Stimulated activated CD4-positive, alpha-beta T cell treated with anti-CD3 and anti-CD28 coated beads, Interleukin-2, amount 100 ng/mL, for 48 hours (primary cell): ENCODE data around the gene GPR152.
"Not testable (repeated sequence)": the region's sequence is repeated elsewhere in the genome, so short reads cannot be mapped to it uniquely, and the experiment has no call there.

Experiments used
- DNase-seq, 2 donors: peaks; one replicate each; pipeline ENCODE4 v3.0.0-alpha.2; 2020

GPR152 gene

DNA sequence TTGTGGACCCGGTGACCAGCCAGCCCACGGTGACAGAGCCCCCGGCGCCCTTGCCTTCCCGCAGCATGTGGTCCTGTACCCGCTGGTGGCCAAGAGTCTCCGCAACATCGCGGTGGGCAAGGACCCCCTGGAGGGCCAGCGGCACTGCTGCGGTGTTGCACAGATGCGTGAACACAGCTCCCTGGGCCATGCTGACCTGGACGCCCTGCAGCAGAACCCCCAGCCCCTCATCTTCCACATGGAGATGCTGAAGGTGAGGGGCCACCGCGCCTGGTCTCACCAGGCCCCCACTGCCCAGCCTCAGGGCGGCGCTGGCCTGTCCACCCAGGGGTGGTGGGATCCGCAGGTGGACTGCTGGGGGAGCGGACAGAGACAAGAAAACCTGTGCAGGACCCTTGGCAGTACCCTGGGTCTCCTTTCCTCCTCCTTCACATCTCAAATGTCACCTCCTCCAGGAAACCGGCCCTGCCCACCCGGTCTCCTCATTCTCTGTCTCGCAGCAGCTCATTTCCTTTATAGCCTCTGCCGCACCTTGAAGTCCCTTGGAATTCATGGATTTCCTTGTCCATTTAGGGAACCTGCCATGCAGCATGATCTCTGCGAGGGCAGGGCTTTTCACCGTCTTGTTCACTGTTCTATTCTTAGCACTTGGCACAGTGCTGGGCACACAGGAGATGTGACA lies 36.8 kb upstream of the GPR152 start:
- no peak for DNase-seq

DNA sequence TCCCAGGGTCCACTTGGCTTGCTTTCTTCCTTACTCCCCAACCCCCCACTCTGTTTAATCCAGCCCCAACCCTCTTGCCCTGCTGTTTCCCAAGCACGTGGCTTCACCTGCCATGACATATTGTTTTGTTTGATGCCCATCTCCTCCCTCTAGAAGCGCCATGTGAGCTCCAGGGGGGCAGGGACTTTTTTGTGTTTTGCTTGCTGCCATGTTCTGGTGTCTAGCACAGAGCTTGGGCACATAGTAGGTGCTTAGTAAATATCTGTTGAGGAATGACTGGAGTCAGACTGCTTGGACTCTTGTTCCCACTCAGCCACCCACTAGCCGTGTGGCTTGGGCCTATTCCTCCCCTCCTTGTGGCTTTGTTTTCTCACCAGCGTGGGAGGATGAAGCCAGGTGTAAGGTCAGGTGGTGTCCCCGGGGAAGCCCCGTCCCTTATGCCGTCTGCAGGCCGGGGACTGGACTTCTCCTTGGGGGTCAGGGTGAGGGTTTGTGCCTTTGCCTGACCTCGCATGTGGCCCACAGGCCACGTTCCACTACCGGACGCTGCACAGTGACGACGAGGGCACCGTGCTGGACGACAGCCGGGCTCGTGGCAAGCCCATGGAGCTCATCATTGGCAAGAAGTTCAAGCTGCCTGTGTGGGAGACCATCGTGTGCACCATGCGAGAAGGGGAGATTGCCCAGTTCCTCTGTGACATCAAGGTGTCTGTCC lies 34.1 kb upstream of the GPR152 start:
- DNase-seq, result peak; percentile 42 to 45

DNA sequence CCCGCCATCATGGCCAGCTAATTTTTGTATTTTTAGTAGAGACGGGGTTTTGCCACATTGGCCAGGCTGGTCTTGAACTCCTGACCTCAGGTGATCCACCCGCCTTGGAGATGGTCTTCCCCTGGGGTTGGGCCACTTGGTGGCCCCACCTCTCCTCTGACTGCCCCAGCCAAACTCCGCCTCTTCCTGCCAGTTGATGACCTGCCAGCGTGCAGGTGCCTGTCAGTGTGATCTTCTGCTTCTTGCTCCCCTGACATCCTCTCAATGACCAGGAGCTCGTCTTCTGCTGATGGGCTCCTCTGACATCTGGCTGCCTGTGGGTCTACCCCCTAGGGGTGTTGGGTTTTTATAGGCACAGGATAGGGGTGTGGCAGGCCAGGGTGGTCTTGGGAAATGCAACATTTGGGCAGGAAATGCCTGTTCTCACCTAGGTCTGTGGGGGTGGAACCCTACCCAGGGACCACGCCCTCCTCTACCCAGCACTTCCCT lies 33.4 kb upstream of the GPR152 start:
- peak; percentile 46 to 58 for DNase-seq

DNA sequence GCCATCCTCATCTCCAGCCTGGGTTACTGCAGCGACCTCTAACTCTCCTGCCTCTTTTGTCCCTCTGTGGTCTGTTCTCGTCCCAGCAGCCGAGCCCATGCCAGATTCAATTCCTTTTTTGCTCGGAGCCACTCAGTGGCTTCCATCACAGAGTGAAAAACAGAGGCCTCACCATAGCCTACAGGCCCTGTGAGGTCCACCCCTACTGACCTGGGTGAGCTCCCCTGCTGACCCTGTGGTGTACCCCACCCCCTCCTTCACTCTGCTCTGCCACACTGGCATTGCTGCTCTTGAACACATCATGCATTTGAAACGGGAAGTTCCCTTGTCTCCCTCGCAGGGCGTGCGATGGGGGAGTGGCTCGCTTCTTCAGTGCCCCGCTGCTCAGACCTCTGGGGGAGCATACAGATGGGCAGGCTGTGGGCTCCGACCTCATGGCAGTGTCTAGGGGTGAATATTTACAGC lies 32.4 kb upstream of the GPR152 start:
- DNase-seq, result peak; percentile 61 to 64

DNA sequence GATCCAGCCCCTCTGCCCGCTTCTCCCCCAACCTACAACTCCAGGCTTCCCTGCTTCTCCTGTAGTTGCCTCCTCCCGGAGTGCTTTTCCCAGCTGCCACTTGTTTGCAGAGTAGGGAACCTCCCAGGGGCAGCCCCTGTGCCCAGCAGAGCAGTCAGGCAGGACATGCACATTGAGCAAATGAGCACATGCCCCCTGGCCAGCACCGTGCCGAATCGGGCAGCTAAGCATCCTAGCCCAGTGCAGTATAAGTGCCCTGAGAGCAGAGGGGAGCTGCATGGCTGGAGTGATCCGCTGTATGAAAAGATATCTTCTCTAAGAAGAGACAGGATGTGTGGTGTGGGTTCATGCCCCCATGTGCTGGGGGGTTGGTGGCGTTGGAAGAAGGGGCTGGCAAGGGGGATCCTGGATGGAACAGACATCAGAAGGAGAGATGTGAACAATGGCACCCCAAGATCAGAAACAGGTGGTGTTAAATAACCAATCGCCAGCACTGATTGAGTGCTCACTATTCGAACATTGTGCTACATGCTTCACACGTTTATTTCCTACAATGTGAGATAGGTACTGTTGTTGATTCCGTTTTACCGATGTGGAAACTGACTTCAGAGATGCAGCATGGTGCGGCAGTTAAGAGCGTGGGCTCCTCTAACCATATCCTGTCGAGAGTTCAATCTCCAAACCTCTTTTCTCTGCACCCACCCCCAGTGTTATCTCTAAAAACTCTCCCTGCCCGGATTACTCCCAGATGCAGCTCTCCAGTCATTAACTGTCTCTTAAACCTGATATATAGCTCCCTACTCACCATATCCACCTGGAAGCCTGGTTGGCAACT lies 31.5 kb upstream of the GPR152 start:
- peak; percentile 27 to 30 for DNase-seq

DNA sequence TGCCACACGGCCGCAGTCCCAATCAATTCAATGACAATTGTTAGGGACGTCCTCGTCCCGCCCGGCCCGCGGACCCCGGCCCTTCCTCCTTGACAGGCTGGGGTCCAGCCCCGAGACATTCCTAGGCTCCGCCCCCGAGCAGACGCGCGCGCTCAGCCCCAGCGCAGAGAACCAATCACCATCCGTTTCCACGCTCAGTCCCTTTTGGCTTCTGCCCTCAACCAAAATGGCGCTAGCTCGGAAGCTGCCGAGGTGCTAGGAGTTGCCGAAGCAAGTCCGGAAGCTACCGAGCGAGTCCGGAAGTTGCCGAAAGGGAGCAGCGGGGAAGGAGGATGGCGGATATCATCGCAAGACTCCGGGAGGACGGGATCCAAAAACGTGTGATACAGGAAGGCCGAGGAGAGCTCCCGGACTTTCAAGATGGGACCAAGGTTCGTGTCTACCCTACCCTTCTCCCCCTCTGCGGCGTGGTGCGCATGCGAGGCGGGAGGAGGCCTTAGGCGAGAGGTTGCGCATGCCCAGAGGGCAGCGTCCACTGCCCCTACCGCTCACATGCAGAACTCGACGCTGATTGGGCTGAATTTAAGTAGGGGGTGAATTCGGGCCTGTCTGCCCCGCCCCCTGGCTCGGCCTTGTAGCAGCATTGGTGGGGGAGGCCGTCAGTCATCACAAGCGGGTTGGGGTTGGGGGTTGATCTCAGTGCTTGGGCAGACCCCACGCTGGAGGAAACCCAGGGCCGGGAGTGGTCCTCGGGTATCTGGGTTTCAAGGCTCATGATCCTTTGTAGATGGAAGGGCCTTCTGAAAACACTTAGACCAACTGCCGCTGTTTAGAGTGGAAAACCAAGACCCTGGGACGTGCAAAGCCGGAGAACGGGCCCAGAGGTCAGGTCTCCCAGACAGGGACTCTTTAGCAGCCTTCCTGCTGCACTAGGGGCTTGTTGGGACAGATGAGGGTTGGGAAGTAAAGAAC lies 30.6 kb upstream of the GPR152 start, which contains the start of gene AIP:
Gene AIP, plus strand, starts transcription at position 200 of the 972 bp plus-strand sequence. Its CDS starts 133 bp downstream, at position 333.
- DNase-seq, result peak; percentile 93 to 96

DNA sequence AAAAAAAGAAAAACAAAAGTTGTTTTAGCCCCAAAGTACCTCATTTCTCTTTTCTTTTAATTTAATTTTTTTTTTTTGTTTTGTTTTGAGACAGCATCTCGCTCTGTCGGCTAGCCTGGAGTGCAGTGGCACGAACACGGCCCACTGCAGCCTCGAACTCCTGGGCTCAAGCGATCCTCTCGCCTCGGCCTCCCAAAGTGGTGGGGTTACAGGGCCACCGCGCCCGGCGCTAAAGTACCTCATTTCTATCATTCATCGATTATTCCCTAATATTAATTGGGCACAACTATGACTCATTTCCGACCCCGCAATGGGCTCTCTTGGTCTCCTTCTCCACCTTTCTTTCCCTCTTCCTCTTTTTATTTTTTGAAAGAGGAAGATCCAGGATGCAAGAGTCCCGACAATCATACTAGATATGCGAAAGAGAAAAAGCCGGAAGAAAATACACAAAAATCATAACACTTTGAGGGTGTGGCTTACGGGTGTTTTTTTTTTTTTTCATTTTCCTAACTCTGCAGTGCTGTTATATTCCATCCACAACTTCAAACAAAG lies 29.8 kb upstream of the GPR152 start:
- no peak for DNase-seq

DNA sequence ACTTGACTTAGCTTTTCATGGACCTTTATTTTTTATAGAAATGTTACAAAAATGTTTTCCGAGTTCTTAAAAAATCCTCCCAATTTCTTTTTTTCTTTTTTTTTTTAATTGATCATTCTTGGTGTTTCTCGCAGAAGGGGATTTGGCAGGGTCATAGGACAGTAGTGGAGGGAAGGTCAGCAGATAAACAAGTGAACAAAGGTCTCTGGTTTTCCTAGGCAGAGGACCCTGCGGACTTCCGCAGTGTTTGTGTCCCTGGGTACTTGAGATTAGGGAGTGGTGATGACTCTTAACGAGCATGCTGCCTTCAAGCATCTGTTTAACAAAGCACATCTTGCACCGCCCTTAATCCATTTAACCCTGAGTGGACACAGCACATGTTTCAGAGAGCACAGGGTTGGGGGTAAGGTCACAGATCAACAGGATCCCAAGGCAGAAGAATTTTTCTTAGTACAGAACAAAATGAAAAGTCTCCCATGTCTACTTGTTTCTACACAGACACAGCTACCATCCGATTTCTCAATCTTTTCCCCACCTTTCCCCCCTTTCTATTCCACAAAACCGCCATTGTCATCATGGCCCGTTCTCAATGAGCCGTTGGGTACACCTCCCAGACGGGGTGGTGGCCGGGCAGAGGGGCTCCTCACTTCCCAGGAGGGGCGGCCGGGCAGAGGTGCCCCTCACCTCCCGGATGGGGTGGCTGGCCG lies 25.0 kb upstream of the GPR152 start:
- not testable (repeated sequence) for DNase-seq

DNA sequence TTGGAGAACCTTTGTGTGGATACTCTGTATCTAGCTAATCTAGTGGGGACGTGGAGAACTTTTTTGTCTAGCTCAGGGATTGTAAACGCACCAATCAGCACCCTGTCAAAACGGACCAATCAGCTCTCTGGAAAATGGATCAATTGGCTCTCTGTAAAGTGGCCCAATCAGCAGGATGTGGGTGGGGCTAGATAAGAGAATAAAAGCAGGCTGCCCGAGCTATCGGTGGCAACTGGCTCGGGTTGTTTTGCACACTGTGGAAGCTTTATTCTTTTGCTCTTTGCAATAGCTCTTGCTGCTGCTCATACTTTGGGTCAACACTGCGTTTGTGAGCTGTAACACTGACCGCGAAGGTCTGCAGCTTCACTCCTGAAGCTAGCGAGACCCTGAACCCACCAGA lies 24.2 kb upstream of the GPR152 start:
- DNase-seq, result not testable (repeated sequence)

DNA sequence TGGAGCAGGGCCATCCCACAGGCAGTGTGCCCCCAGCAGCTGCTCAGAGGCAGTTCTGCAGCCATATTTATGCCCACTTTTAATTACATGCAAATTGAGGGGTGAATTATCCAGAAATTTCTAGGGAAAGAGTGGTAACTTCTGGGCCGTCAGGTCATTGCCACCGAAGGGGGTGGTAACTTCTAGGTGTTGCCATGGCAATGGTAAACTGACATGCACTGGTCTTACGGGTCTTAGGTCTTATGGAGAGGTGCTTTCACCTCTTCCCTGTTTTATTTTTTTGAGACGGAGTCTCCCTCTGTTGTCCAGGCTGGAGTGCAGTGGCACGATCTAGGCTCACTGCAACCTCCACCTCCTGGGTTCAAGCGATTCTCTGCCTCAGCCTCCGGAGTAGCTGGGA lies 20.4 kb upstream of the GPR152 start:
- DNase-seq, result no peak

DNA sequence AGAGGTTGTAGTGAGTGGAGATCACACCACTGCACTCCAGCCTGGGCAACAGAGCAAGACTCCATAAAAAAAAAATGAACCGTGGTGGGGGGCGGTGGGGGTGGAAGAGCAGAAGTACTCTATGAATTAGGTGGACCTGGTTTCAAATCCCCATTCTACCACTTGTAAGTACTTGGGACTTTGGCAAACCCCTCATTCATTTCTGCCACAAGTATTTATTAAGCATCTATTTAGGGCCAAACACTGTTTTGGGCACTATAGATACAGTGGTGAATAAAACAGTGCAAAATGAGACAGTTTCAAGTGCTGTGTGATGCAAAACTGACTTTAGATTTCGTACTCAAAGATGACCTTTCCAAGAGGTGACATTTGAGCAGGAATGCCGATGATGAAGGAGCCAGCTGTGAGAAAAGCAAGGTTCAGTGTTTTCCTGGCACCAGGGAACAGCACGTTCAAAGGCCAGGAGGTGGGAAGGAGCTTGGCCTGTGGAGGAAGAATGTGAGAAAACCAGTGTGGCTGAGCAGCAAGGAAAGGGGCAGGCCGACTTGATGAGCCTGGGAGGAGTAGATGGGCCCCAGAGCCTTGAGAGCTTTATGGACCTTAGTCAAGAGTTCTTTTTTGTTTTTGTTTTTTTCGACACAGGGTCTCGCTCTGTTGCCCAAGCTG lies 17.9 kb upstream of the GPR152 start:
- no peak for DNase-seq

DNA sequence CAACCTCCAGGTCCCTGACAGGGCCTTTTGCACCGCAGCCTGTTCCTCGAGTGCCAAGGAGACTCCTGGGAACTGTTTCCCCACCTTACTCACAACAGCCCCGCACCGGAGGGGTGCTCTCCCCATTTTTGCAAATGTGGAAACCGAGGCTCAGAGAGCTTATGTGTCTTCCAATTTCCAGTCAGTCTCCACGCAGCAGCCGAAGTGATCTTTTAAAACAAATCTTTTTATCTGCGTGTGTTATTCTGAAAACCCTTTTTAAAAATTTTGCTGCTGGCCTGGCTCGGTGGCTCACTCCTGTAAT lies 16.9 kb upstream of the GPR152 start:
- DNase-seq, result no peak

DNA sequence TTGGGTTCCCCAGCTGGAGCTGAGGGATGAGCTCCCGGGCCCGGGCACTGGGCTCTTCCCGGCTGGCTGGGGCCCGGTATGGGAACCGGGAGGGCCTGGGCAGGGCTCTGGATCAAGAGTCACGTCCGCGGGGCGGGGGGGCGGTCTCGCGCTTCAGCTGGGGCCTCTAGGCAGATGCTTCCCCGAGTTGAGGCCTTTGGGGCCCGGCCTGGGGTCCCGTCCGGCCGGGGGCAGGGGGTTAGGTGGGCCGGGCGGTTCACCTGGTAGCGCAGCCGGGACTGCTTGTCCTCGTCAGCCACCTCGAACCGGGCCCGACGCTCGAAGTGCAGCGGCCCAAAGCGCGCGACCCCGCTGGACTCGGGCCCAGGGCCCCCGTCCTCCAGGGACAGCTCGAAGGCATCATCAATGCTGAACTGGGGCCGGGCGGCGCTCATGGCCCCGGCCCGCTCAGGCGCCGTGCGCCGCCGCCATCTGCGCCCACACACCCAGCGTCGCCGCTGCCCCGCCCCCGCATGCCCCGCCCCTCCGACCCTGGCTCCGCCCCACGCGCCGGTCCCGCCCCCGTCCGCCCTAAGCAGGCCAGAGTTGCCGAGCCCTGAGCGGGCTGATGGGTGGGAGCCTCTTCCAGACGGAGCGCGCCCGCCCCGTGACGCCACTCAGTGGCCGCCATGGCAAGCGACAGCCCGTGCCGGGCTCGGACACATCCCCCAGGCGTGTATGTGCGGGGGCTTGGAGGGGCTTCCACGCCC lies 16.4 kb upstream of the GPR152 start, which contains the start of gene TMEM134:
Gene TMEM134, minus strand, starts transcription at position 493 of the 749 bp plus-strand sequence. Its CDS starts 59 bp downstream, at position 434.
- peak; percentile 91 to 97 for DNase-seq

DNA sequence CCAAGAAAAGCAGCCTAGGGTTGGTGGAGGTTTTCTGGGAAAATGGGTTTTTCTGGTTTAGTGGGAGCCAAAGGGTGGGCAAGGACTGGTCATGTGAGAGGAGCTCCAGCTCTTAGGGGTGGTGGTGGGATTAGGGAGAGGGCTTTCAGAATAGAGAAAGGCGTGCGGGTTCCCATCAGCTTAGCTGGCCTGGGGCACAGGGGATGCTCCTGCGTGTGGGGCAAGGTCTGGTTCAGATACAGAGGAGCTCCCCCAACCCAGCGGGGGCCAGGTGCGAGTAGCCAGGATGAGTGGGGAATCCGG lies 15.9 kb upstream of the GPR152 start:
- peak in 1 of 2 donors; percentile 22 for DNase-seq

DNA sequence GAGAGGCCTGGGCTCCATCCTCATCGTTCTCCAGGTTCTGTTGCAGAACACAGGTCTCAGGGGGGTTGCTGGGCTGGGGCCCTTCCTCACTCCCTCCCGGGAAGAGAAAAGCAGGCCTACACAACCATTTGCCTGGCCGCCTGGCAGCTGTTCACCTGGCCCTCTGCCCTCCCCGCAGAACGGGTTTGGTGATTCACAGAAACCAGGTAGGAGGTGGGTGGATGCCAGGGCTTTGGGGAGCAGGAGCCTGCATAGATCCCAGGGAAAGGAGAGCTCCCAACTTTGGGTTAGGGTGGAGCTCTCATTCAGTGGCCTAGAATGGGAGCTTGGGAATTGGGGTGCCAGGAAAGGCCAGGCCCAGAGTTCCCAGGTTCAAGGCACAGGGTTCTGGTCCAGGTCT lies 15.5 kb upstream of the GPR152 start:
- DNase-seq, result no peak

DNA sequence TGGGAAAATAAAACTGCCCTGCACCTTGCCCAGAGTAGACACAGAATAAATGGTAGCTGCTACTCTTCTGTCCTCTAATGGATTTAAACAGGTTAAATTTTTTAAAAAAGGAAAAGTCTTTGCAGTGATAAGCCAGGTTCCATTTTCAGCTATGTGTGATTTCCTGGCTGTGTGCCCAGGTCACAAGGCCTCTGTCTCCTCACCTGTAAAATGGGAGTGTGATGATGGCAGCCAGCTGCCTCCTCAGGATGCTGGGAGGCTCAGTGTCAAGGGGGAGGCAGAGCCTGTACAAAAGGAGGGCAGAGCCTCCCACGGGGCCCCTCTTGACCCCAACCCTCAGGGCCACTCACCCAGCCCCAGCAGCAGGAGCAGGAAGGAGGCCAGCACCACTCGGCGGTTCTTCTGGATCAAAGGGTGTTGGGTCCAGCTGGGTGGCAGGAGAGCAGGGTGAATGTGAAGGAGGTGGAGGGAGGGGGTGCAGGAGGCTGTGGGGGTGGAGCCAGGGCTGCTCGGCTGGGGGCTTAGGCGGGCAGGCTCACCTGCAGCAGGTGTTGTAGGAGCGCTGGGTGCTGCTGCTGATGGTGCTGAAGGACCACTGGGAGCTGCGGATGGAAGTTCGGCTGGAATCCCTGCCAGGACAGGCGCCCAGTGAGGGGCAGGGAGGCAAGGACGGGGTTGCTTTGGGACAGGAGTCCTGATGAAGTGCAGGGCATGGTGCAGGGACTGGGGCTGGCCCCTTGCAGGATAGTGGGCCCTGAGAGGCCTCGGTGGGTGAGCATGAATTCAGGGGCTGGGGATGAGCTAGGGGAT lies 14.6 kb upstream of the GPR152 start:
- no peak for DNase-seq

DNA sequence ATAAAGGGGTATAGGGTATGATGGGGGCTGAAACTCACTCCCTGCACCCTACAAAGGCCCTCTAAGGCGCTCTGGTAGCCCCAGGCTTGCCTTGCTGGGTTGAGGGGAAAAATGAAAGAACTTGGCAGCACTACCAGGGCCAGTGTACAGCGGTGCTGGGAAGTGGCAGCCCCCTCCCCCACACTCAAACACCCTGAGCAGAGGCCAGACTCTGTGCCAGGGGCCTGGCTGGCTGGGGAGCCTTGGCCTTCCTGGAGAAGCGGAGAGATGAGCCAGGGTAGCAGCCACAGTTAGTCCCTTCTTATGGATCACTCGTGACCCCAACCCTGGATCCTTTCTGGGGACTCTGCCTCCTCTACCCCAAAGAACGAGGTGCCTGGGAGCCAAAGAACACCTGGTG lies 13.8 kb upstream of the GPR152 start:
- DNase-seq, result no peak

DNA sequence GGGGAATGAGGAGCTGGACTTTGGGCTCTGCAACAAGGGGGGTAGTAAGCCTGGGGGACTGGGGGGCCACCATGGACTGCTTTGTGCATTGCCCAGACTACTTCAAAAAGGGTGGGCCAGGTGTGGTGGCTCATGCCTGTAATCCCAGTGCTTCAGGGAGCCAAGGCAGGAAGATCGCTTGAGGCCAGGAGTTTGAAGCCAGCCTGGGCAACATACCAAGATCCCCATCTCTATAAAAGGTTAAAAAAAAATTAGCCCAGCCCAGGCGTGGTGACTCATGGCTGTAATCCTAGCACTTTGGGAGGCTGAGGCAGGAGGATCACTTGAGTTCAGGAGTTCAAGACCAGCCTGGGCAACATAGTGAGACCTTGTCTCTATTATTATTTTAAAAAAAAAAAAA lies 13.0 kb upstream of the GPR152 start:
- not testable (repeated sequence) for DNase-seq

DNA sequence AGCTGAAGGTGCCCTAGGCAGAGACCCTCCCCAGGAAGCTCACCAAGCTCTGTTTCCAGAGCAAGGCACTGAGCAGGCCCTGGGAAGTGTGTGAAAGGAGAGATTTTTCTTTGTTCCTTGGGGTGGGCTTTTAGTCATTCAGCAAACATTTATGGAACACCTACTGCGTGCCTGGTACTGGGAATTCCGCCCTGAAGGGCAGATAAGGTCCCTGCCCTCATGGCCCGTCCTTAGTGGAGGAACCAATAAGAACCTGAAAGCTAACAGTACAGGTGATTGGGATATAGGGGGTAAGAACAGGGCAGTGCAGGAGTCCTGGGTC lies 12.6 kb upstream of the GPR152 start:
- no peak for DNase-seq
